ENCODE data around the gene LRP1-AS.

The LRP1-AS gene

DNA sequence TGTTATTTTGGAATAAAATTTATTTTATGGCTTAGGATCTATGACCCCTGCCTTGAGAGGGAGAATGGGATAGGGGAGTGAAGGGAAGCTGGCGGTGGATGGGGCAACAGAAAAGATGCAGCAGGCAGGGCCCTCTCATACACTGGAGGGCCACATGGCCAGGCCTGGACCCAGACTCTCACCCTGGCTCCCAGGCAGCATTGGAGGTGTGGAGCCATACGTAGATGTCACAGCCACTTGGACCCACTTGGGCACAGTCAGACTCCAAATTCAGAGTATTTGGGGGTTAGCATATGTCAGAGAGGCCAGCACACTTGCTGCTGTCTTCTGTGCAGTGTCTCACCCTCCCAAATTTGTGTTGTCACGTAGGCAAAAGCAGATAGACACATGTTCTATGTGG lies 52.0 kb downstream of the LRP1-AS start:
- no peak for DNase-seq
